LHCN-M2 (cell line): ENCODE data around the gene OSGEP. TPM values are rescaled to one million over a fixed set of nuclear protein-coding genes. Genes with fewer than 3 reads are reported as not detected.

Experiments used
- DNase-seq: peaks from one replicate; pipeline ENCODE4 v3.0.0-alpha.2; 2012; ENCODE audit warnings: low read depth
- total RNA-seq: library from RNA; depleted of rRNA; stranded (reverse); fragments of >200 nt; gene quantifications from 2 replicates; pipeline ENCODE4 v1.2.3, GENCODE V29; 2014; rRNA removed

OSGEP gene
- total RNA-seq, 1 experiment from 2014 or later = 61.1 TPM

GRCh38 chr14:20400589-20400964, 54.0 kb downstream of the OSGEP start:
- DNase-seq = no peak

- no peak for DNase-seq
Observed at GRCh38 chr14:20397511-20397910, 57.1 kb downstream of the OSGEP start.

Other genes starting within 250 kb of the OSGEP start
- gene OR11H6, start 231.1 kb downstream of the OSGEP start, total RNA-seq = not detected in 2 replicates
- gene OR11H7, start 225.8 kb downstream of the OSGEP start, total RNA-seq = not detected in 2 replicates
- not detected in 2 replicates for gene OR11H4, start 215.5 kb downstream of the OSGEP start, total RNA-seq
- 10.3 and 16.8 TPM in 2 replicates for gene TTC5, start 148.9 kb downstream of the OSGEP start, total RNA-seq
- gene CCNB1IP1, start 121.5 kb downstream of the OSGEP start, total RNA-seq = 39.3 and 39.5 TPM in 2 replicates
- 25.5 and 28.0 TPM in 2 replicates for gene PARP2, start 111.2 kb downstream of the OSGEP start, total RNA-seq
- gene TEP1, start 41.3 kb downstream of the OSGEP start, total RNA-seq = 16.6 and 17.2 TPM in 2 replicates
- gene KLHL33, start 18.6 kb downstream of the OSGEP start, total RNA-seq = not detected in 2 replicates
- 152 and 213 TPM in 2 replicates for gene APEX1, start 414 bp upstream of the OSGEP start, total RNA-seq
- gene PIP4P1, start 6.6 kb upstream of the OSGEP start, total RNA-seq = 18.1 and 24.6 TPM in 2 replicates
- gene PNP, start 14.6 kb upstream of the OSGEP start, total RNA-seq = 54.0 and 54.8 TPM in 2 replicates
- gene RNASE10, start 50.7 kb upstream of the OSGEP start, total RNA-seq = not detected in 2 replicates
- not detected in 2 replicates for gene RNASE9, start 106.2 kb upstream of the OSGEP start, total RNA-seq
- not detected in 2 replicates for gene RNASE11, start 133.2 kb upstream of the OSGEP start, total RNA-seq
- not detected in 2 replicates for gene RNASE12, start 136.6 kb upstream of the OSGEP start, total RNA-seq
- gene OR6S1, start 186.9 kb upstream of the OSGEP start, total RNA-seq = not detected in 2 replicates
- gene RNASE4, start 229.7 kb upstream of the OSGEP start, total RNA-seq = 5.4 and 10.5 TPM in 2 replicates
- 4.2 and 4.4 TPM in 2 replicates for gene ANG, start 234.0 kb upstream of the OSGEP start, total RNA-seq